Sigmoid colon (tissue), 7 donors: ENCODE data around the gene JMJD1C. TPM values are rescaled to one million over a fixed set of nuclear protein-coding genes. Genes with fewer than 3 reads are reported as not detected.
A peak's percentile ranks its signal among the peaks of the same experiment; 100 is the strongest.

Experiments
- DNase-seq: peaks from one replicate; pipeline ENCODE4 v3.0.0-alpha.2; 2019
- H3K27ac ChIP-seq, 4 donors: fragments of 200-600 bp; sonication (generic); one replicate each; pipeline ENCODE4 v1.5.1; 2016 to 2019; ENCODE audit warnings: mild to moderate bottlenecking in 1 of 4
- H3K27me3 ChIP-seq, 3 donors: fragments of 200-600 bp; sonication (generic); one replicate each; pipeline ENCODE4 v1.5.1; 2019; ENCODE audit warnings: mild to moderate bottlenecking in 1 of 3
- H3K36me3 ChIP-seq, 4 donors: fragments of 200-600 bp; sonication (generic); one replicate each; pipeline ENCODE4 v1.5.1; 2016 to 2019
- H3K4me1 ChIP-seq, 4 donors: fragments of 200-600 bp; sonication (generic); one replicate each; pipeline ENCODE4 v1.5.1; 2017 to 2019
- H3K4me3 ChIP-seq, 4 donors: fragments of 200-600 bp; sonication (generic); one replicate each; pipeline ENCODE4 v1.5.1; 2017 to 2019; ENCODE audit warnings: mild to moderate bottlenecking in 2 of 4, moderate library complexity in 1 of 4
- H3K9me3 ChIP-seq, 4 donors: fragments of 200-600 bp in 3 of 4; sonication (generic) in 3 of 4; one replicate each; pipeline versions ENCODE4 v1.5.1 to v1.6.1; 2013 to 2019
- CTCF ChIP-seq, 4 experiments: fragments of 450-650 bp in 3 of 4; fragments of 200-600 bp in 1 of 4; IDR thresholded peaks; one replicate each; pipeline ENCODE4 v1.5.1; 2016 to 2019; ENCODE audit warnings: antibody characterized with exemption in 4 of 4, mild to moderate bottlenecking in 3 of 4, moderate library complexity in 2 of 4
- EP300 ChIP-seq, 4 donors: sonication (generic); formaldehyde crosslinking; IDR thresholded peaks; one replicate each; pipeline ENCODE4 v1.6.1; 2017; ENCODE audit warnings: antibody characterized with exemption in 4 of 4
- POLR2A ChIP-seq, 2 donors: fragments of 450-650 bp; IDR thresholded peaks; one replicate each; pipeline ENCODE4 v1.6.1; 2016; ENCODE audit warnings: antibody characterized with exemption in 2 of 2, mild to moderate bottlenecking in 2 of 2, moderate library complexity in 2 of 2
- POLR2AphosphoS5 ChIP-seq, 4 donors: sonication (generic); formaldehyde crosslinking; IDR thresholded peaks; one replicate each; pipeline ENCODE4 v1.6.1; 2017; ENCODE audit warnings: antibody characterized with exemption in 4 of 4
- WGBS, 2 donors: extraction: QIAGEN DNeasy Blood & Tissue Kit; methylation state at CpG; one replicate each; pipeline ENCODE4 v1.1.7; 2013; 5-methylcytosine and 5-hydroxymethylcytosine counted together
- intact Hi-C: fragments of 100-400 bp; cut with DNase I; formaldehyde crosslinking; loops from one replicate; pipeline ENCODE4 v1.15.1; 2023
- polyA plus RNA-seq, 3 donors: library from polyadenylated mRNA; stranded (reverse); fragments of 200-250 nt; gene quantifications; one replicate each; pipeline ENCODE4 v1.2.3, GENCODE V29; 2013
- total RNA-seq, 4 donors: library from RNA; depleted of rRNA; stranded (reverse); fragments of >200 nt; gene quantifications; one replicate each; pipeline ENCODE4 v1.1.0, GENCODE V29; 2016
- donor health status: healthy with polysubstance abuse.
- donor health status: Bipolar disorder and iron deficiency.
- donor health status: healthy.

The JMJD1C gene
- total and polyA plus RNA-seq, 7 donors, result 13.2 to 134 (median 94.2) TPM

- TF ChIP-seq CTCF (IDR thresholded peaks at IDR 0.05), result no peak
- TF ChIP-seq EP300 (IDR thresholded peaks at IDR 0.05), result no peak
- no peak for TF ChIP-seq POLR2AphosphoS5 (IDR thresholded peaks at IDR 0.05)
- TF ChIP-seq POLR2A (IDR thresholded peaks at IDR 0.05), result no peak
- no peak overlapping the region for H3K4me3 ChIP-seq
- DNase-seq, result no peak
- H3K27me3 ChIP-seq, result no peaks in the 10 kb centered on the region
- peaks cover 0 to 30% (median 12%) of the 10 kb centered on the region in 4 donors for H3K36me3 ChIP-seq
- WGBS, 2 donors, result 58 to 65% methylated on average over 3 of the region's 3 CpGs
- no peak overlapping the region for H3K27ac ChIP-seq
- H3K9me3 ChIP-seq, result no peaks in the 10 kb centered on the region
- peaks cover 0 to 59% (median 41%) of the 10 kb centered on the region in 4 donors for H3K4me1 ChIP-seq
- intact Hi-C loops, result no loop called here
Observed at GRCh38 chr10:63210611-63211196, 255.1 kb downstream of the JMJD1C start.

- H3K36me3 ChIP-seq, result peaks cover 0 to 21% (median 12%) of the 10 kb centered on the region in 4 donors
- peaks cover 0 to 69% (median 48%) of the 10 kb centered on the region in 4 donors for H3K4me1 ChIP-seq
- WGBS, 2 donors, result 82 to 93% methylated on average over 2 of the region's 2 CpGs
Observed at GRCh38 chr10:63209705-63210104, 256.1 kb downstream of the JMJD1C start.

GRCh38 chr10:63208986-63209385, 256.8 kb downstream of the JMJD1C start:
- intact Hi-C loops, result loop anchor here (5.0 kb wide), 3 partner anchors 42 to 503 kb away; no protein-coding TSS in a partner anchor
- 85 to 89% methylated on average over 2 of the region's 2 CpGs for WGBS, 2 donors
- no peak overlapping the region for H3K27ac ChIP-seq
- peaks cover 0 to 70% (median 49%) of the 10 kb centered on the region in 4 donors for H3K4me1 ChIP-seq
- no peak for DNase-seq
- no peaks in the 10 kb centered on the region for H3K27me3 ChIP-seq
- TF ChIP-seq POLR2AphosphoS5 (IDR thresholded peaks at IDR 0.05), result no peak
- no peak for TF ChIP-seq POLR2A (IDR thresholded peaks at IDR 0.05)
- no peak for TF ChIP-seq CTCF (IDR thresholded peaks at IDR 0.05)
- TF ChIP-seq EP300 (IDR thresholded peaks at IDR 0.05), result no peak
- no peak overlapping the region for H3K4me3 ChIP-seq
- no peaks in the 10 kb centered on the region for H3K9me3 ChIP-seq
- H3K36me3 ChIP-seq, result peaks cover 0 to 15% (median 8%) of the 10 kb centered on the region in 4 donors

More at GRCh38 chr10:63209705-63210104, 256.1 kb downstream of the JMJD1C start:
- DNase-seq, result no peak
- no peak overlapping the region for H3K27ac ChIP-seq
- H3K4me3 ChIP-seq, result no peak overlapping the region
- intact Hi-C loops, result loop anchor here (5.0 kb wide), 3 partner anchors 42 to 503 kb away; no protein-coding TSS in a partner anchor
- H3K9me3 ChIP-seq, result no peaks in the 10 kb centered on the region
- no peak for TF ChIP-seq EP300 (IDR thresholded peaks at IDR 0.05)
- no peak for TF ChIP-seq POLR2AphosphoS5 (IDR thresholded peaks at IDR 0.05)
- TF ChIP-seq POLR2A (IDR thresholded peaks at IDR 0.05), result no peak
- TF ChIP-seq CTCF (IDR thresholded peaks at IDR 0.05), result no peak
- no peaks in the 10 kb centered on the region for H3K27me3 ChIP-seq

GRCh38 chr10:63206997-63207811, 258.6 kb downstream of the JMJD1C start:
- H3K27ac ChIP-seq, result peak overlapping the region; percentile 53 to 79 (median 72)
- H3K4me1 ChIP-seq, result peaks cover 0 to 64% (median 49%) of the 10 kb centered on the region in 4 donors
- 29 to 51% methylated on average over 7 of the region's 7 CpGs for WGBS, 2 donors
- TF ChIP-seq CTCF (IDR thresholded peaks at IDR 0.05) (no peak), POLR2A (IDR thresholded peaks at IDR 0.05) (no peak), POLR2AphosphoS5 (IDR thresholded peaks at IDR 0.05) (peak; percentile 13 to 54 (median 26)), EP300 (IDR thresholded peaks at IDR 0.05) (no peak)
- H3K9me3 ChIP-seq, result no peaks in the 10 kb centered on the region
- no peaks in the 10 kb centered on the region for H3K27me3 ChIP-seq
- no peak for DNase-seq
- peak overlapping the region in 3 of 4 donors; percentile 5 to 11 (median 8) for H3K4me3 ChIP-seq
- intact Hi-C loops, result loop anchor here (5.0 kb wide), 3 partner anchors 40 to 505 kb away; no protein-coding TSS in a partner anchor
- H3K36me3 ChIP-seq, result peaks cover 0 to 5% (median 0%) of the 10 kb centered on the region in 4 donors
